Liver (tissue), 3 donors: Measurements from ENCODE around the gene RBM38.

ENCODE experiments used
- EGR1 ChIP-seq, 2 donors: IDR thresholded peaks; 2 replicates each; pipeline ENCODE4 v1.6.1; 2016 to 2018; ENCODE audit warnings: antibody characterized with exemption in 2 of 2, low read depth in 2 of 2
- JUND ChIP-seq, 2 donors: IDR thresholded peaks; 2 replicates each; pipeline ENCODE4 v1.6.1; 2016; ENCODE audit warnings: antibody characterized with exemption in 2 of 2
- RAD21 ChIP-seq, 2 donors: IDR thresholded peaks; 2 replicates each; pipeline ENCODE4 v1.6.1; 2016; ENCODE audit warnings: antibody characterized with exemption in 2 of 2, mild to moderate bottlenecking in 2 of 2
- TF ChIP-seq, protein P1 (sequence below): fragments of 150-350 bp; IDR thresholded peaks from 2 replicates; pipeline ENCODE4 v1.5.1; 2017; ENCODE audit warnings: improper control_type of control experiment, low read depth, low read length; ENCODE audit not compliant: missing input control
- TF ChIP-seq, protein P2 (sequence below): IDR thresholded peaks from 2 replicates; pipeline ENCODE4 v1.6.1; 2016; ENCODE audit warnings: antibody characterized with exemption
- TF ChIP-seq, protein P3 (sequence below): IDR thresholded peaks from 2 replicates; pipeline ENCODE4 v1.6.1; 2016; ENCODE audit warnings: antibody characterized with exemption
- donor health status: healthy.
- donor health status: healthy.

DNA sequence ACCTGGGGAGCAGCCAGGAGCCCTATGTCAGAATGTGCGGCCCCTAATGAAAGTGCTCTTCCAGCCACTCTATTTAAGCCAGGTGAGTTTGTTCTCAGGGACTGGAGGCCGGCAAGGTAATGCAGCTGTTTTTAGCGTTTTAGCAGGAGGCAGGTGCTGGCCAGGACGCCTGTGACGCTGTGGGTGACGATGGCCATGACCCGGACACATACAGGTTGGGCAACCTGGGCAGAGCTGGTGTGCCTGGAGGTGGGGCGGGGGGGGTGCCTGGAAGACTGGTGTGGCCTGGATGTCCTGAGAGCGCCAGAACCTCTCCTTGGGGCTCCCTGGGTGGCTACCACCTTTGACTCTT lies 51.7 kb downstream of the RBM38 start:
- no peak for TF ChIP-seq JUND (IDR thresholded peaks at IDR 0.05)
- TF ChIP-seq, protein P1, sequence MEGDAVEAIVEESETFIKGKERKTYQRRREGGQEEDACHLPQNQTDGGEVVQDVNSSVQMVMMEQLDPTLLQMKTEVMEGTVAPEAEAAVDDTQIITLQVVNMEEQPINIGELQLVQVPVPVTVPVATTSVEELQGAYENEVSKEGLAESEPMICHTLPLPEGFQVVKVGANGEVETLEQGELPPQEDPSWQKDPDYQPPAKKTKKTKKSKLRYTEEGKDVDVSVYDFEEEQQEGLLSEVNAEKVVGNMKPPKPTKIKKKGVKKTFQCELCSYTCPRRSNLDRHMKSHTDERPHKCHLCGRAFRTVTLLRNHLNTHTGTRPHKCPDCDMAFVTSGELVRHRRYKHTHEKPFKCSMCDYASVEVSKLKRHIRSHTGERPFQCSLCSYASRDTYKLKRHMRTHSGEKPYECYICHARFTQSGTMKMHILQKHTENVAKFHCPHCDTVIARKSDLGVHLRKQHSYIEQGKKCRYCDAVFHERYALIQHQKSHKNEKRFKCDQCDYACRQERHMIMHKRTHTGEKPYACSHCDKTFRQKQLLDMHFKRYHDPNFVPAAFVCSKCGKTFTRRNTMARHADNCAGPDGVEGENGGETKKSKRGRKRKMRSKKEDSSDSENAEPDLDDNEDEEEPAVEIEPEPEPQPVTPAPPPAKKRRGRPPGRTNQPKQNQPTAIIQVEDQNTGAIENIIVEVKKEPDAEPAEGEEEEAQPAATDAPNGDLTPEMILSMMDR = no peak
- peak in 1 of 2 donors; percentile 45 for TF ChIP-seq RAD21 (IDR thresholded peaks at IDR 0.05)
- TF ChIP-seq, protein P2, sequence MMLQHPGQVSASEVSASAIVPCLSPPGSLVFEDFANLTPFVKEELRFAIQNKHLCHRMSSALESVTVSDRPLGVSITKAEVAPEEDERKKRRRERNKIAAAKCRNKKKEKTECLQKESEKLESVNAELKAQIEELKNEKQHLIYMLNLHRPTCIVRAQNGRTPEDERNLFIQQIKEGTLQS = no peak
- TF ChIP-seq, protein P3, sequence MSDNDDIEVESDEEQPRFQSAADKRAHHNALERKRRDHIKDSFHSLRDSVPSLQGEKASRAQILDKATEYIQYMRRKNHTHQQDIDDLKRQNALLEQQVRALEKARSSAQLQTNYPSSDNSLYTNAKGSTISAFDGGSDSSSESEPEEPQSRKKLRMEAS = peak; percentile 78
- TF ChIP-seq EGR1 (IDR thresholded peaks at IDR 0.05; ENCODE audit: low read depth in 2 of 2) = peak in 1 of 2 donors; percentile 12
